H9 (cell line): ENCODE measurements around the gene GALNT5. TPM values are rescaled to one million over a fixed set of nuclear protein-coding genes. Genes with fewer than 3 reads are reported as not detected.

ENCODE experiments used
- DNase-seq: peaks from one replicate; pipeline ENCODE4 v3.0.0-alpha.2; 2017
- H2AFZ ChIP-seq: one replicate; pipeline ENCODE4 v1.6.1; 2013; ENCODE audit warnings: mild to moderate bottlenecking, low read length, control low read depth, moderate library complexity
- H2AK5ac ChIP-seq: 2 replicates; pipeline ENCODE4 v1.6.1; 2013; ENCODE audit warnings: low read length, control low read depth, mixed read lengths; ENCODE audit not compliant: insufficient read length
- H2BK120ac ChIP-seq: one replicate; pipeline ENCODE4 v1.6.1; 2013; ENCODE audit warnings: low read depth, mild to moderate bottlenecking, low read length, control low read depth, inconsistent platforms; ENCODE audit not compliant: poor library complexity, severe bottlenecking
- H2BK12ac ChIP-seq: 2 replicates; pipeline ENCODE4 v1.6.1; 2013; ENCODE audit warnings: low read length, control low read depth, mixed read lengths, low read depth; ENCODE audit not compliant: insufficient read length
- H2BK15ac ChIP-seq: 2 replicates; pipeline ENCODE4 v1.6.1; 2013; ENCODE audit warnings: low read depth, low read length, control low read depth
- H2BK20ac ChIP-seq: one replicate; pipeline ENCODE4 v1.6.1; 2013; ENCODE audit warnings: low read depth, mild to moderate bottlenecking, low read length, control low read depth, inconsistent platforms; ENCODE audit not compliant: poor library complexity, severe bottlenecking
- H2BK5ac ChIP-seq: 2 replicates; pipeline ENCODE4 v1.6.1; 2013; ENCODE audit warnings: low read length, control low read depth, mixed read lengths; ENCODE audit not compliant: insufficient read length
- H3K14ac ChIP-seq: 2 replicates; pipeline ENCODE4 v1.6.1; 2013; ENCODE audit warnings: low read length, control low read depth; ENCODE audit not compliant: insufficient read depth
- H3K18ac ChIP-seq: 2 replicates; pipeline ENCODE4 v1.6.1; 2013; ENCODE audit warnings: low read depth, mild to moderate bottlenecking, mixed read lengths, low read length, control low read depth; ENCODE audit not compliant: insufficient read length
- H3K23ac ChIP-seq: 2 replicates; pipeline ENCODE4 v1.6.1; 2013; ENCODE audit warnings: low read length, control low read depth, mixed read lengths, low read depth; ENCODE audit not compliant: insufficient read length
- H3K23me2 ChIP-seq: 2 replicates; pipeline ENCODE4 v1.6.1; 2013; ENCODE audit warnings: low read depth, mild to moderate bottlenecking, mixed read lengths, low read length, control low read depth; ENCODE audit not compliant: insufficient read length, poor library complexity, severe bottlenecking
- H3K27ac ChIP-seq: 2 replicates; pipeline ENCODE4 v1.5.1; 2013; ENCODE audit warnings: low read length, control low read depth, mixed read lengths, low read depth; ENCODE audit not compliant: insufficient read length
- H3K27me3 ChIP-seq: 2 replicates; pipeline ENCODE4 v1.6.1; 2013; ENCODE audit warnings: low read length, control low read depth, inconsistent platforms; ENCODE audit not compliant: insufficient read depth
- H3K4ac ChIP-seq: 2 replicates; pipeline ENCODE4 v1.6.1; 2013; ENCODE audit warnings: low read depth, mild to moderate bottlenecking, control low read depth, inconsistent platforms, low read length, moderate library complexity
- H3K4me1 ChIP-seq: 2 replicates; pipeline ENCODE4 v1.6.1; 2013; ENCODE audit warnings: low read length, control low read depth, inconsistent platforms; ENCODE audit not compliant: insufficient read depth
- H3K4me2 ChIP-seq: 2 replicates; pipeline ENCODE4 v1.6.1; 2013; ENCODE audit warnings: low read length, control low read depth, mixed read lengths; ENCODE audit not compliant: insufficient read length, insufficient read depth
- H3K56ac ChIP-seq: 2 replicates; pipeline ENCODE4 v1.6.1; 2013; ENCODE audit warnings: low read depth, mild to moderate bottlenecking, mixed read lengths, low read length, control low read depth; ENCODE audit not compliant: insufficient read length
- H3K79me1 ChIP-seq: 2 replicates; pipeline ENCODE4 v1.6.1; 2013; ENCODE audit warnings: low read depth, mild to moderate bottlenecking, moderate library complexity, low read length, control low read depth, inconsistent platforms; ENCODE audit not compliant: insufficient read depth, poor library complexity, severe bottlenecking
- H3K79me2 ChIP-seq: 2 replicates; pipeline ENCODE4 v1.6.1; 2013; ENCODE audit warnings: low read length, control low read depth, inconsistent platforms; ENCODE audit not compliant: insufficient read depth
- H3K9ac ChIP-seq: 2 replicates; pipeline ENCODE4 v1.6.1; 2013; ENCODE audit warnings: low read length, control low read depth, mixed read lengths; ENCODE audit not compliant: insufficient read length; ENCODE audit errors: extremely low read depth
- H3K9me3 ChIP-seq: one replicate; pipeline ENCODE4 v1.6.1; 2013; ENCODE audit warnings: low read depth, low read length, inconsistent platforms; ENCODE audit not compliant: control insufficient read depth
- H3T11ph ChIP-seq: one replicate; pipeline ENCODE4 v1.6.1; 2013; ENCODE audit warnings: mild to moderate bottlenecking, low read length, control low read depth, inconsistent platforms
- H4K20me1 ChIP-seq: one replicate; pipeline ENCODE4 v1.6.1; 2013; ENCODE audit not compliant: control insufficient read depth, insufficient read length, insufficient read depth
- H4K5ac ChIP-seq: 2 replicates; pipeline ENCODE4 v1.6.1; 2013; ENCODE audit warnings: low read depth, mild to moderate bottlenecking, mixed read lengths, low read length, control low read depth; ENCODE audit not compliant: insufficient read length
- H4K8ac ChIP-seq: replicated peaks from 2 replicates; pipeline ENCODE4 v1.6.1; 2013; ENCODE audit warnings: low read length, control low read depth, mixed read lengths, low read depth; ENCODE audit not compliant: insufficient read length
- H4K91ac ChIP-seq: 2 replicates; pipeline ENCODE4 v1.6.1; 2013; ENCODE audit warnings: low read depth, mild to moderate bottlenecking, moderate library complexity, mixed read lengths, low read length, control low read depth; ENCODE audit not compliant: insufficient read length
- H3K27ac Mint-ChIP-seq, 3 experiments: 2 replicates in 2 of 3; 3 replicates in 1 of 3; pipeline ENCODE4 v1.8.0; 2020 to 2021; ENCODE audit warnings: mixed read lengths in 3 of 3, mild to moderate bottlenecking in 1 of 3, moderate library complexity in 1 of 3
- H3K27me3 Mint-ChIP-seq: 2 replicates; pipeline ENCODE4 v1.8.0; 2021; ENCODE audit warnings: low read depth, mild to moderate bottlenecking, moderate library complexity, mixed read lengths
- H3K36me3 Mint-ChIP-seq, 3 experiments: 2 replicates in 2 of 3; 3 replicates in 1 of 3; pipeline ENCODE4 v1.8.0; 2020 to 2021; ENCODE audit warnings: low read depth in 3 of 3, mixed read lengths in 3 of 3; ENCODE audit not compliant: insufficient read depth in 1 of 3
- H3K4me1 Mint-ChIP-seq, 2 experiments: 2 replicates each; pipeline ENCODE4 v1.8.0; 2020; ENCODE audit warnings: mixed read lengths in 2 of 2
- H3K4me3 Mint-ChIP-seq, 2 experiments: 2 replicates in 1 of 2; 3 replicates in 1 of 2; pipeline ENCODE4 v1.8.0; 2020 to 2021; ENCODE audit warnings: mild to moderate bottlenecking in 2 of 2, mixed read lengths in 2 of 2, moderate library complexity in 1 of 2
- H3K9me3 Mint-ChIP-seq, 2 experiments: 2 replicates in 1 of 2; 3 replicates in 1 of 2; pipeline ENCODE4 v1.8.0; 2020; ENCODE audit warnings: mild to moderate bottlenecking in 2 of 2, mixed read lengths in 2 of 2, moderate library complexity in 1 of 2
- CTCF ChIP-seq: fragments of 200-600 bp; sonication (generic); conservative IDR thresholded peaks from 3 replicates; pipeline ENCODE4 v1.8.0; 2021; ENCODE audit warnings: antibody characterized with exemption, mild to moderate bottlenecking
- WGBS: extraction: QIAGEN DNeasy Blood & Tissue Kit; methylation state at CpG from one replicate; pipeline ENCODE4 v1.1.7; 2013; ENCODE audit warnings: missing lambda C conversion rate, low lambda C conversion rate, mixed read lengths; ENCODE audit not compliant: insufficient read length; ENCODE audit errors: extremely low coverage; 5-methylcytosine and 5-hydroxymethylcytosine counted together
- total RNA-seq: library from RNA; stranded (reverse); gene quantifications from 2 replicates; pipeline ENCODE4 v1.2.1, GENCODE V29; 2021

The GALNT5 gene
- total RNA-seq, 1 experiment from 2014 or later: 0.17 TPM

GRCh38 chr2:157324331-157324843, 66.9 kb downstream of the GALNT5 start:
- DNase-seq: no peak
- no peak overlapping the region for H4K8ac ChIP-seq
- no peak overlapping the region for H2AK5ac ChIP-seq
- H2BK5ac ChIP-seq: no peak overlapping the region
- no peaks in the 10 kb centered on the region for H3K79me2 ChIP-seq
- H3K4me1 Mint-ChIP-seq: peaks cover 41 to 57% of the 10 kb centered on the region in 2 experiments
- no peaks in the 10 kb centered on the region for H3K36me3 Mint-ChIP-seq
- no peak overlapping the region for H2BK15ac ChIP-seq
- H3K27me3 Mint-ChIP-seq: no peaks in the 10 kb centered on the region
- no peaks in the 10 kb centered on the region for H3K9me3 ChIP-seq
- H3K56ac ChIP-seq: no peak overlapping the region
- no peak overlapping the region for H3K4me3 Mint-ChIP-seq
- no peak overlapping the region for H3K27ac ChIP-seq
- H3K23me2 ChIP-seq: no peaks in the 10 kb centered on the region
- H4K20me1 ChIP-seq: no peaks in the 10 kb centered on the region
- no CpG with 5 or more reads among the region's 2 CpGs for WGBS
- H3K27ac Mint-ChIP-seq: no peak overlapping the region
- H3K4me1 ChIP-seq: peaks cover 5% of the 10 kb centered on the region; the same call in 1 of the 2 replicates
- no peak overlapping the region for H2BK120ac ChIP-seq
- H3K18ac ChIP-seq: no peak overlapping the region
- H3K14ac ChIP-seq: no peak overlapping the region
- no peak overlapping the region for H4K5ac ChIP-seq
- no peaks in the 10 kb centered on the region for H3K9me3 Mint-ChIP-seq
- no peak overlapping the region for H3K9ac ChIP-seq
- no peak overlapping the region for H3K4ac ChIP-seq
- TF ChIP-seq CTCF: no peak
- H3K79me1 ChIP-seq: no peaks in the 10 kb centered on the region
- no peak overlapping the region for H3K23ac ChIP-seq
- no peak overlapping the region for H3K4me2 ChIP-seq
- H3K27me3 ChIP-seq: no peaks in the 10 kb centered on the region
- no peak overlapping the region for H2AFZ ChIP-seq
- no peak overlapping the region for H3T11ph ChIP-seq
- no peak overlapping the region for H2BK20ac ChIP-seq
- H2BK12ac ChIP-seq: no peak overlapping the region
- no peak overlapping the region for H4K91ac ChIP-seq
